ENCODE data around the gene TBXT.
"Not testable (repeated sequence)": the region's sequence is repeated elsewhere in the genome, so short reads cannot be mapped to it uniquely, and the experiment has no call there.

Gene TBXT

GRCh38 chr6:166169549-166170421 lies 2.1 kb upstream of the TBXT start:
- no peak for DNase-seq (ENCODE audit: low read depth in 2 of 2)

- no peak for DNase-seq (ENCODE audit: low read depth in 2 of 2)
Measured at GRCh38 chr6:166168616-166169548, 1.2 kb upstream of the TBXT start.

- DNase-seq (ENCODE audit: low read depth in 2 of 2), result no peak
Measured at GRCh38 chr6:166167258-166167731, 356 bp downstream of the TBXT start.

GRCh38 chr6:166166314-166167257 lies 1.1 kb downstream of the TBXT start:
- no peak for DNase-seq (ENCODE audit: low read depth in 2 of 2)

GRCh38 chr6:166165558-166166313 lies 1.9 kb downstream of the TBXT start:
- DNase-seq (ENCODE audit: low read depth in 2 of 2), result no peak

- DNase-seq (ENCODE audit: low read depth in 2 of 2), result peak; percentile 8 to 27
Measured at GRCh38 chr6:166162599-166163342, 4.9 kb downstream of the TBXT start.

GRCh38 chr6:166157930-166158617 lies 9.6 kb downstream of the TBXT start:
- DNase-seq (ENCODE audit: low read depth in 2 of 2), result no peak

- no peak for DNase-seq (ENCODE audit: low read depth in 2 of 2)
Measured at GRCh38 chr6:166156942-166157341, 10.7 kb downstream of the TBXT start.

GRCh38 chr6:166153966-166154365 lies 13.7 kb downstream of the TBXT start:
- DNase-seq (ENCODE audit: low read depth in 2 of 2), result no peak

GRCh38 chr6:166152660-166153059 lies 15.0 kb downstream of the TBXT start:
- DNase-seq (ENCODE audit: low read depth in 2 of 2), result no peak

GRCh38 chr6:166151798-166152197 lies 15.9 kb downstream of the TBXT start:
- DNase-seq (ENCODE audit: low read depth in 2 of 2), result no peak

GRCh38 chr6:166145751-166146150 lies 21.9 kb downstream of the TBXT start:
- DNase-seq (ENCODE audit: low read depth in 2 of 2), result no peak

GRCh38 chr6:166143011-166143410 lies 24.6 kb downstream of the TBXT start:
- no peak for DNase-seq (ENCODE audit: low read depth in 2 of 2)

GRCh38 chr6:166127624-166128472 lies 39.8 kb downstream of the TBXT start:
- DNase-seq (ENCODE audit: low read depth in 2 of 2), result no peak

- not testable (repeated sequence) for DNase-seq (ENCODE audit: low read depth in 2 of 2)
Measured at GRCh38 chr6:166123115-166123514, 44.5 kb downstream of the TBXT start.

- no peak for DNase-seq (ENCODE audit: low read depth in 2 of 2)
Measured at GRCh38 chr6:166121726-166122125, 45.9 kb downstream of the TBXT start.

GRCh38 chr6:166119116-166119911 lies 48.3 kb downstream of the TBXT start:
- no peak for DNase-seq (ENCODE audit: low read depth in 2 of 2)

Measured in stimulated activated CD8-positive, alpha-beta memory T cell treated with anti-CD3 and anti-CD28 coated beads, Interleukin-15, amount 100 ng/mL, for 48 hours (primary cell).